Left lobe of liver (tissue), 2 donors: ENCODE results near the gene MPP7. TPM values are rescaled to one million over a fixed set of nuclear protein-coding genes. Genes with fewer than 3 reads are reported as not detected.
A peak's percentile ranks its signal among the peaks of the same experiment; 100 is the strongest.
"Not testable (repeated sequence)": the region's sequence is repeated elsewhere in the genome, so short reads cannot be mapped to it uniquely, and the experiment has no call there.

Experiments
- ATAC-seq: fragments of 200-7000 bp; cut with Tn5 transposase; one replicate; pipeline ENCODE4 v1.9.1; 2020; ENCODE audit warnings: mild to moderate bottlenecking, moderate library complexity
- DNase-seq: peaks from one replicate; pipeline ENCODE4 v3.0.0-alpha.2; 2020; ENCODE audit warnings: low spot score
- total RNA-seq: library from RNA; stranded (reverse); gene quantifications from one replicate; pipeline ENCODE4 v1.2.1, GENCODE V29; 2021
- donor health status: DM: no; HTN: no; CAD: no; lungs with moderate emphysema.
- donor health status: DM: no; HTN: yes; CAD: no.

The MPP7 gene
- 1.4 TPM for total RNA-seq

DNA sequence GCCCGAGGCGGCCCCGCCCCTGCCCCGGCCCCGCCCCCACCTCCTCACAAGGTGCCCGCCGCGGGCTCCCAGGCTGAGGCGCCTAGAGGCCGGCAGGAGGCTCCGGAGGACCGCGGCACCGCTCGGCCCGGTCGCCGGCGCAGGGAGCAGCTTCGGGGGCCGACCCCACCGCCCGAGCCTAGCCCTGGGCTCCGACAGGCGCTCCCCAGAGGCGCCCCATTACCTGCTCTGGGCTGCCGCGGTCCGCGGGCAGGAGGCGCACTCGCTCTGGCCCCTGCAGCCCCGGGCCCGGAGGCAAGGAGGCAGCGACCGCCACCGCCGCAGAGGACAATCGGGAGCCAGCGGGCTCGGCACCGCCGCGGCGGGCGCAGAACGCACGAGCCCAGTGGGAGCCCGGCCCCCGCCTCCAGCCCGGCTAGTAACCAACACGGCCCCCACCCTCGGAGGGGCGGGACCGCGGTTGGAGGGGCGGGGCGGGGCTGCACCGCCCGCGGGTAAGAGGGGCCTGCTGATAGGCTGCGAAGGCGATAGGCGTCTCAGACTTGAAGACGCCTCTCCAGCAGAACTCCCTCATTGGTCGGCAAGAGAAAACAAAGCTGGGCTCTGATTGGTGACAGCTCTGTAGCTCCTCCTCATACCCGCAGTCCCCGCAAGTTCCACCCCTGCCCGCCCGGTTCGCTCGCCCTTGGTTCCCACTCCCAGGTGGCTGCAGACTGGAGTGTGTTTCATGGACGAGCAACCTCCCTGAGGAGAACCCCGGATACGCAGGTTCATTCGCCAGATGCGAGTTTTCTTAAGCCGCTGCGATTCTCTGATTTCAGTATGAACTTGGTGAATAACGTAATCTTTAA is at the start of gene MPP7:
MPP7 (minus strand) TSS at position 427 of the 851 bp plus-strand sequence. CDS start 64,460 bp downstream, outside the sequence.
- ATAC-seq (peak; percentile 96), DNase-seq (peak; percentile 97)

DNA sequence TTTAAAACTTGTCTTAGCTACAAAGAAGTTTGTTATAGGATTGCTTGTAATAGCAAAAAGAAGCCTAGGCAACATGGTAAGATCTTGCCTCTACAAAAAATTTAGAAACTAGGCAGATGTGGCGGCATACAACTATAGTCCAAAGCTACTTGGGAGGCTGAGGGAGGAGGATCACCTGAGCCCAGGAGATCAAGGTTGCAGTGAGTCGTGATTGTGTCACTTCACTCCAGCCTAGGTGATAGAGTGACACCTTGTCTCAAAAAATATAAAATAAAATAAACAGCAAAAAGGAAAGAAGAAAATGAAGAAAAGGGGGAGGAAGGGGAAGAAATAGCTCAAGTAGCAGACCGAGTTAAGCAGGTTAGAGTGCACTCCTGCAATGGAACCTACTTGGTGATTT is 47.0 kb upstream of the MPP7 start:
- no peak for ATAC-seq
- no peak for DNase-seq

DNA sequence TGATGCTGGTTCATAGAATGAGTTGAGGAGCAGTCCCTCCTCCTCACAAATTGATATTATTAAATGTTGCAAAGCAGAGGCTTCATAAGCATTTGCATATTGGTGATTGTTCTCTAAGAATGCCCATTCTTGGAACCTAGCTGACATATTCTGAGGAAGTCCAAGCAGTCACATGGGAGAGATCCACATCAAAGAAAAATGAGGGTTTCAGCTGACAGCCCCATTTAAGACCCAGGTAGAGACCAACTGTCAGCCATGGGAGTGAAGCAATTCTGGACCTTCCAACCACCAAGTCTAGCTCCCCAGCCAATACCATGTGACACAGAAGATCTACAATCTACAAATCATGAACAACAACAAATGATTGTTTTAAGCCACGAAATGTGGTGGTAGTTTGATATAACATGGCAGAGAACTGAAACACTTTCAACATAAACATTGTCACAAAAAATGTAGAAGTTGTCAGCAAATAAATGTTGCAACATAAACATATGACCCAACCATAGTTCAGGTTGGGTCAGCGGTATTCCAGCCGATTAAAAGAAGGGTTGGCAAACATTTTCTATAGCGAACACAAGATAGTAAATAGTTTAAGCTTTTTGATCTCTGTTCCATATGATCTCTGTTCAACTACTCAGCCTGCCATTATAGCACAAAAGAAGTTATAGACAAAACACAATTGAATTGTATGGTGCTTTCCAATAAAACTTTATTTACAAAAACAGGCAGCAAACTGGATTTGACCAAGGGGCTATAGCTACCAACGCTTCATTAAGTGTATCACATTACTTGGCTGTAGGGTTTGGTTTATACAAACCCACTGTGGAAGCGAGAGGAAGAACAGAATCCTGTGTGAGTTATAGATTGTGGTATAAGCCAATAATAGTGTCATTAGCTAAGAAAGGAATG is 41.4 kb upstream of the MPP7 start:
- no peak for DNase-seq
- no peak for ATAC-seq

DNA sequence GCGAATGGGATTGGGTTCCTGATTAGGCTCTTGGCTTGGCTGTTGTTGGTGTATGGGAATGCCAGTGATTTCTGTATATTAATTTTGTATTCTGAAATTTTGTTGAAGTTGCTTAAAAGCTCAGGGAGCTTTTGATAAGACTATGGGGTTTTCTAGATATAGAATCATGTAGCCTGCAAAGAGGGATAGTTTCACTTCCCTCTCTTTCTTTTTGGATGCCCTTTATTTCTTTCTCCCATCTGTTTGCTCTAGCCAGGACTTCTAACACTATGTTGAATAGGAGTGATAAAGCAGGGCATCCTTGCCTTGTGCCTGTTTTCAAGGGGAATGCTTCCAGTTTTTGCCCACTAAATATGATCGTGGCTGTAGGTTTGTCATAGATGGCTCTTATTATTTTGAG is 40.4 kb upstream of the MPP7 start:
- ATAC-seq = no peak

DNA sequence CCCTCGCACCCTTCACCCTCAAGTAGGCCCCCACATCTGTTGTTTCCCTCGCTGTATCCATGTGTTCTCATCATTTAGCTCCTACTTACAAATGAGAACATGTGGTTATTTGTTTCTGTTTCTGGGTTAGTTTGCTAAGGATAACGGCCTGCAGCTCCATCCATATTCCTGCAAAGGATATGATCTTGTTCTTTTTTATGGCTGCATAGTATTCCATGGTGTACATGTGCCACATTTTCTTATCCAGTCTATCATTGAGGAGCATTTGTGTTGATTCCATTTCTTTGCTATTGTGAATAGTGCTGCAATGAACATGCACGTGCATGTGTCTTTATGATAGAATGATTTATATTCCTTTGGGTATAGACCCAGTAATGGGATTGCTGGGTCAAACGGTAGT is 38.8 kb upstream of the MPP7 start:
- not testable (repeated sequence) for DNase-seq, ATAC-seq

More for the DNA sequence above, 40.4 kb upstream of the MPP7 start:
- DNase-seq = no peak

DNA sequence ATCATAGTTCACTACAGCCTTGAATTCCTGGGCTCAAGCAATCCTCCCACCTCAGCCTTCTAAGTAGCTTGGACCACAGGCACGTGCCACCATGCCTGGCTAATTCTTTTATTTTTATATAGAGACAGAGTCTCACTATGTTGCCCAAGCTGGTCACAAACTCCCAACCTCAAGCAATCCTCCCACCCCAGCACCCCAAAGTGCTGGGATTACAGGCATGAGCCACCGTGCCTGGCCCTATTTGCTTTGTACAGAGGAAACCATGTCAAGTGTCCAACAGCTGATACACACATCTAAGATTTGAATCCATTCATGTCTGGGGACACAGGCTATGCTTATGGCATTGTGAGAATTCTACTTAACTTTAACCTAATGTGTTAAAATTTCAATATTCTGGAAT is 29.9 kb upstream of the MPP7 start:
- no peak for DNase-seq
- no peak for ATAC-seq

DNA sequence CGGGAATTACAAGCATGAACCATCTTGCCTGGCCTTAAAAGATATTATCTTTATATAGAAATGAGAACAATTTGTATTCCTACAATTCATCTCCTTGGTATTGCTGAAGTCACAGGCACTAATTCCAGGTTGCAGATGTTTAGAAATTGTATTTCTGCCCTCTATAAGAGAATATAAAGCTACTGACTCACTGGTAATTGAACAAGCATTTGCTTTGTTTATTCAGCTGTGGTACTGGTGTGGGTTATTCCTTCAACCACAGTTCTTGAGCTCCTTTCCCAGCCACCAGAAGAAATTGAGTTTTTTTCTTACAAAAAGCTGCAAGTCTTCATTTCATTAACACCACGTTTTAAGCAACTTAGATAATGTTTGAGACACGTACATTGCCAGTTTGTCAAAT is 29.0 kb upstream of the MPP7 start:
- DNase-seq (no peak), ATAC-seq (no peak)

DNA sequence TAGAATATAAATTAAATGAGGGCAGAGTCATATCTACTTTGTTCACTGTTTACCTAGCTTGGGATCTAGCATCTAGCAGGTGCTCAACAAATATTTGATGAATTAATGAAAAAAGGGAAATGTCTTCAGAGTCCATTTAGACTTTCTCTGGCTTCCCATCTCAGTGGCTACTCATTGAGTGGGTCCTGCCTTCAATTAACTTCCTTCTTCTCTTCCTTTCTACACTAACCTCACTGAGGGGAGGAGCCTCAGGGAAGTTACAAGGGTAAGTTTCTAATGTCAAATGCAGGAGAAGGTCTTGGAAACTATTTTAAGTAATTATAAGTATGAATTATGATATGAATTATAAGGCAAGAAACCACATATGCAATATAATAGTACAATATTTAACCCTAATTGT is 28.2 kb upstream of the MPP7 start:
- no peak for DNase-seq
- no peak for ATAC-seq

DNA sequence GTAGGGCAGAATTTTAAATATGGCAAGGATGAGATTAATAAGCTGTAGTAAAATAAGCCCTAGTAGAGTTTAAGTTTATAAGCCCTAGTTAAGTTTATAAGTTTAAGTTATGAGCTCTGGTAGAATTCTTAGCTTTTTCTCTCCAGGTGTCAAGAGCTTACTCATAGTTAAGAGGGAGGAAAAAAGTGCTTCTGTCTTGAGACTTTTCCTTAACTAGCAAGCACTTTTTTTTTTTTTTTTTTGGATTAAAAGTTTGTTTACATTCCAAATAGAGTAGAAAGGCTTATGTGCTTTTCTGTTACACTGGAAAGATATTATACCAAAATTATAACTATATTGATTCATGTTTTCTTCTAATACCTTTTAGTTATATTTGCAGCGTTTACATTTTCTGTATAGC is 25.5 kb upstream of the MPP7 start:
- DNase-seq (no peak), ATAC-seq (no peak)

DNA sequence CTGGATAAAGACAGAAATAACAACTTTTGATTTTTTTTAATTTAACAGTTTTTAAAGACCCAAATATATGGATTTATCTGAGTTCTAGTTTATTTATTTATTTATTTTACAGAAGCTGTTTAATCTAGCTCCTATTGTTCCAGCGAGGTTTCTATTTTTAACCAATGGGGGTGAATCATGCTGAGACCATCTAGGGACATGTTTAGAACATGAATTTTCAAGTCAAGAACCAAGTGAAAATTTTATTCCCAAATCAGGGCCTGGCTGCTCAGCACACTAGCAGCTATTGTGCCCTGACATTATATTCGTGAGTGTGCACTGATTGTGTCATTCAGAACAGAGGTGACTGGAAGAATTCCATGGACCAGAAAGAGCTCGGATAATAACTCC is 24.6 kb upstream of the MPP7 start:
- ATAC-seq (no peak), DNase-seq (no peak)

DNA sequence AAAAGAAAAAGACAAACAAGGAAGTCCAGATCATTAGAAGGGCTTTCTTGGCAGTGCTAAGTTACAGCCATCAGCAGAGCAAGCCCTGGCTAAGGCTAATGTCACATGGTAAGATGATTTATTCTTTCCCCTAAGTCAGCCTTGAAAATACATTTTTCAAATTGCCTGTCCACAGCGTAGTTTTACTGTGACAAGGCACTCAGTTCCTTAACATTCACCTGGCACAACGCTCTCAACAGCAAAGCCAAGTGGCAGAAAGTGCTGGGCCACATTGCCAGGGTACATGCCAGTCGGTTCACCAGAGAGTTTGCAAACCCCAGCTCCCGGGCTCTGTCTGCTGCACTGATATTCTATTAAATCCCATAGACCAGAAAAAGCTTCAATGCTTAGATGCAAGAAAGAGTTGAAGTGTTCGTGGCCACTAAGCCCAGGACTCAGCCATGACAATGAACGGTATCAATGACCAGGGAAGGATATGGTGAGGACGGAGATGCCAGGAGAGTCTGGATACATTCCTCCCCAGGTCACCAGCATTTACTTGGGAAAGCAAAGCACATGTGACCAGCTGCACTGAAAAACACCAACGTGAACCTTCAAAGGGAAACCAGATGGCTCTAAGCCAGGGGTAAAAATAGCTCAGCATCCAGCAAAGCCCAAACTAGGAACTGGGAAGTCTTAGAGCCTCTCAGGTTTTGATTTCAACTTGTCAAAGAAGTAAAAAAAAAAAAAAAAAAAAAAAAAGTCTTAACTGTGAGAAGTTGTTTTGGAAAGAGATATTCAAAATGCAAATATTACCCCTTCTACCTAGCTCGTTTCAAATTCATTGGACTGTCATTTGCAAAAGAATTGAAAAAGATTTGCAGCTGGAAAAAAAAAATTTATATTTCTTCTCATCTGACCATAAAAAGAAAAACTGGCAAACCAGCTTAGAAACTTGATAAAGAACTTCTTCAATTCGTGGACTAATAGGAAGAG is 23.9 kb upstream of the MPP7 start:
- no peak for DNase-seq

DNA sequence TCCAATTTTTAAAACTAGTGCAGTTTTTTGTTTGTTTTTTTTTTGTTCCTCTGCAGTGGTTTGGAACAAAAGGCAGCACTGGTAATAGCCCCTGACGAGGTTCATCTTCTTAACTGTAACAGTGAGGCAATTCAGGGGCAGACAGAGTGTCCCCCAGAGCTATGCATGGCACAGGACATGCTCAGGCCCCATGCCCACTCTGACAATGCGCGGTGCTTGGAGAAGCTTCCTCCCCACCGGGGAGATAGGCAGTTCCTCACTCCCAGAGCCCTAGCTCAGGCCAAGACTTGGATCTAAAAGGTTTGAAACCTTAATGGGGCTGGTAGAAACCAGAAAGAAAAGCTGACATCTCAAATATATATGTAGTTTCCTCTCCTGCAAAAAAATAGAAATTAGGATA is 17.9 kb upstream of the MPP7 start:
- DNase-seq = no peak
- ATAC-seq = no peak

More for the DNA sequence above, 23.9 kb upstream of the MPP7 start:
- ATAC-seq = peak; percentile 31

DNA sequence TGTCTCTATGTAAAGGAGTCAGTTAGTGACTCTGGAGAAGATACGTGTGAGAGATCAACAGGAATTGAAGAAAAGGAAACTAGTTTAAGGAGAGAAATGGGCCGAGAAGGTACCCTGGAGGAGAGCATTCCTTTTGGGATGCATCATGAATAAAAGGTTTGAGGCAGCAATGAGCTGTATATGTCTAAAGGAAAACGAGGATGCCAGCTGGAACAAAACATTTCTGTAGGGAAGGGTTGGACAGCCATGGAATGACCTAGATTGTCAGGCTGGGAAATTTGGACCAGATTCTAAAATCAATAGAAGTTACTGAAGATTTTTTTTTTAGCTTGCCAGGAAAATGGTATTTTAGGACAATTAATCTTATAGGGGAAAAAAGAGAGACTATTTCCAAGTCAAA is 17.2 kb upstream of the MPP7 start:
- ATAC-seq = no peak

DNA sequence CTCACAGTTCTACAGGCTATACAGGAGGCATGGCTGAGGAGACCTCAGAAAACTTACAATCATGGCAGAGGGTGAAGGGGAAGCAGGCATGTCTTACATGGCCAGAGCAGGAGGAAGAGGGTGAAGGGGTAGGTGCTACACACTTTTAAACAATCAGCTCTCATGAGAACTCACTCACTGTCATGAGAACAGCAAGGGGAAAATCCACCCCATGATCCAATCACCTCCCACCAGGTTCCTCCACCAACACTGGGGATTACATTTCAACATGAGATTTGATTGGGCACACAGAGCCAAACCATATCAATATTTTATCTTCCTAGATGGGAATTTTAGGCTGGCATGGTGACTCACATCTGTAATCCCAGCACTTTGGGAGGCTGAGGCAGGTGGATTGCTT is 16.2 kb upstream of the MPP7 start:
- DNase-seq, ATAC-seq: not testable (repeated sequence)

More for the DNA sequence above, 17.2 kb upstream of the MPP7 start:
- no peak for DNase-seq

DNA sequence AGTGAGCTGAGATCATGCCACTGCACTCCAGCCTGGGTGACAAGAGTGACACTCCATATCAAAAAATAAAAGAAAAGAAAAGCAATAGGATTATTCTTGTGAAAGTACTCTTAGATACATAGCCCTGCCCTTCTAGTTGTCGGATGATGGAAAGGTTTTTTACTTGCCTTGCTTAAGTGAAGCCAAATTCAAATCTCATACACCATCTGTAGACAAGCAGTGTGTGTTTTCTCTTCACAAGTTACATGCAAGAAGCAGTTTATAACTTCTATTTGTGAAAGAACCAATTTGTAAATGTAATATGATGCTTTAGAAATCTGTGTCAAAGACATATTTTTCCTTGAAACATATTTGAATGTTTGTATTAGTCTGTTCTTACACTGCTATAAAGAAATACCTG is 15.8 kb upstream of the MPP7 start:
- DNase-seq (no peak), ATAC-seq (no peak)

DNA sequence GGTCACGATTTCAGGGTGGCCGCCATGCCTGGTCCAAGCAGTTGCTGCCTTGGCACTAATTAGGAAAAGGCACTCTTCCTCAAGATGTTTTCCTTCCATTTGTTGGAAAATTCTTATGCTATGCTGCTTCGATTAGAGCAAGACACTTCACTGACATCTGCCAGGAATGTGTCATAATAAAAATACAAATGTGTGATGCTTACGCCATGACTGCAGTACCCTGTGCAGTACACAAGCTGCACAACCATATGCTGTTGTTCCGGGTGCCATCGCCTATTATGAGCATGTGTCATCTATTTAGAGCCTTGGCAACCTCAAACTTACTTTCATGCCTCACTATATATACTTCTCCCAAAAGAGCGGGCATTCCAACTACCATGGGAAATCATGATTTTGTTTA is 14.9 kb upstream of the MPP7 start:
- ATAC-seq = no peak

DNA sequence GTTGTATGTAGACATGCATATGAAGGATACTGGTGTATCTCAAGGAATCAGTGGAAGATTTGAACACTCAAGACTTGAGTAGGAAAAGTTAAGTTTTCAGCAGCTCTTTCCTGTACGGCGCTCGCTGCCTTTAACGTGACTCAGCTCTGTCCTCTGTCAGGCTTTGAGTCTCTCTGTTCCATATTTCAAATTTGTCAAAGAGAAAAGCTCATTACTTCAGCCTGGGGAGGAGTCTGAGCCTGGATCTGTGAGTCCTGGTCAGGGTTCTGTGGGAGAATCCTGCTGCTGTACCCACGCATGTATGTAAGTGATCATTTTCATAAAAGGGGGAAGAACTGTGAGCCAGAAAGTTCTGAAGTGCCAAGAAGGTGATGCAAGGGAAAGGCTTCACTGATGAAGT is 13.8 kb upstream of the MPP7 start:
- DNase-seq (no peak), ATAC-seq (no peak)

More for the DNA sequence above, 14.9 kb upstream of the MPP7 start:
- DNase-seq = no peak

DNA sequence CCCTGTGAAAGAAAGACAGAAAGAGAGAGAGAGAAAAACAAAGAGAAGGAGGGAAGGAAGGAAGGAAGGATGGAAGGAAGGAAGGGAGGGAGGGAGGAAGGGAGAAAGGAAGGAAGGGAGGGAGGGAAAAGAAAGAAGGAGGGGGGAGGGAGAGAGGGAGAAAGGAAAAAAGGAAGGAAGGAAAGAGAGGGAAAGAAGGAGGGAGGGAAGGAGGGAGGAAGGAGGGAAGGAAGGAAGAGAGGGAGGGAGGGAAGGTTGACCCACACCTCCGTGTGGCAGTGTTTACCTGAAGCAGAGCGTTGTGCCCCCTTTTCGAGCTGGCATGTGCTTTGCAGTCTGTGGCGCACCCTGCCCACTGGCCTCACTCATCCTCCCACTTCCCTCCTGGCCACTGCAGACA is 12.3 kb upstream of the MPP7 start:
- ATAC-seq = no peak
- no peak for DNase-seq

DNA sequence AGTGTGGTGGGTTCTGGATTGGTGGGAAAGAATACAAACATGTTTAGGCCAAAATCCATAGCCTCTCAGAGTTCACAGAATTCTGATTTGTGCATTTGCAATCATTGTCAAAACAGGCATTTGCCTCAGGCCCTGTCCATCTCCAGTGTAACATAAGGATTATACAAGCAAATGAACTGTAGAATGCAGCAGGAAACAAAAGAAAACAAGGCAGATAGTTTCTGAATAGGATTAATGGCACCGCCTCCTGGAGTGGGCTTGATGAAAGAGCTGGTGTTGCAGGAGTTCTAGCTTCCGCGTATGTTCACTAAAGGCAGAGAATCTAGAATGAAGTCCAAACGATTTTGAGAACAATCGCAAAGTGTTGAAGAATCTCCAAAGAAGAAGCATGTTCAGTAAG is 11.3 kb upstream of the MPP7 start:
- DNase-seq = no peak
- ATAC-seq = no peak

DNA sequence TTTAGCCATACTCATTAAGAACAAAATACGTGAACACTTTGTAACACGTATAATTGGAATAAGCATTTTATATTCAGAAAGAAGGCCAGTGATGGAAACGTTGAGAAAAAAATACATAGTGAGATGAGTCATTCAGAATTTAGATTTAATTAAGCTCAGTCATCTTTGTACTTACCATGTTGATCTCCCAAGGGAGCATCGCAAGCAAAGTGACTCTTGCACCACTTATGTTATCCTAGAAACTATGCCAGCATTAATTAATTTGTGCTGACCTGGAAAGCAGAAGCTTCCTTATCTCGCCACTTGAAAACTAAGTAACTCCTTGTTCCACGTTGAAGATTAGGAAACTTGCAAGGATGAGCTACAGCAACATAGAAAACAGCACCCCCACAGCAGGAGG is 9.7 kb upstream of the MPP7 start:
- no peak for ATAC-seq
- DNase-seq = no peak

DNA sequence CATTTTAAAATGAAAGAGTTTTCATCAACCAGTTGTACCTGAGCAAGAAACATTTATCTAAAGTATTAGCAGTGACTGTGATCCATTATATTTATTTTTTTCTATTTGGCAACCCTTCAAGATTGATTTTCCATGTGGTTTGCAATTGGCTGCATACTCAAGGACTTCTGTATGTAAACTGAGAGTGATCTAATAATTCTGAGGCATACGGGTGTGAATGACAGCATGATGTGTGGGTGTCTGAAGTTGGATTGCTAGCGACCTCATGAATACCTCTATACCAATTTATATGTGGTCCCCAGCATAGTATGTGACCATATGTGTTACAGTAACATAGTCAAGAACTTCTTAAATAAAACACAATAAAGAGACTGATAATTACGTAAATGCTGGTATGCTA is 8.2 kb upstream of the MPP7 start:
- ATAC-seq = no peak
- no peak for DNase-seq
